Lower leg skin (tissue), 3 donors: ENCODE measurements around the gene ASF1A.

Experiments used
- CTCF ChIP-seq, 3 donors: fragments of 450-650 bp; IDR thresholded peaks; one replicate each; pipeline ENCODE4 v1.5.1; 2016; ENCODE audit warnings: antibody characterized with exemption in 3 of 3, mild to moderate bottlenecking in 3 of 3, moderate library complexity in 2 of 3
- POLR2A ChIP-seq, 2 donors: fragments of 450-650 bp; IDR thresholded peaks; one replicate each; pipeline ENCODE4 v1.6.1; 2016 to 2017; ENCODE audit warnings: antibody characterized with exemption in 2 of 2, mild to moderate bottlenecking in 1 of 2, moderate library complexity in 1 of 2

- no peak for TF ChIP-seq CTCF (IDR thresholded peaks at IDR 0.05)
- no peak for TF ChIP-seq POLR2A (IDR thresholded peaks at IDR 0.05)
Measured at GRCh38 chr6:118860363-118860762, 33.6 kb upstream of the ASF1A start.
